H1 (cell line): ENCODE results near the gene FBXL5. TPM values are rescaled to one million over a fixed set of nuclear protein-coding genes. Genes with fewer than 3 reads are reported as not detected.

Experiments used
- CTCF ChIA-PET: fragments of 300-600 bp; sonication (Branson Sonifier 250); formaldehyde crosslinking; loops from one replicate; lab custom pipeline; 2021; ENCODE audit not compliant: partially characterized antibody; lab: Charles Lee
- POLR2A ChIA-PET: fragments of 300-600 bp; sonication (Branson Sonifier 250); formaldehyde crosslinking; loops from one replicate; lab custom pipeline; 2021; ENCODE audit warnings: inconsistent platforms; ENCODE audit not compliant: partially characterized antibody; lab: Charles Lee
- DNase-seq, 2 experiments: peaks; one replicate each; pipeline versions ENCODE4 v3.0.0 to v3.0.0-alpha.2; 2010 to 2022; ENCODE audit warnings: low spot score in 2 of 2, low read depth in 1 of 2, mixed read lengths in 1 of 2
- FAIRE-seq: peaks from 2 replicates; lab custom pipeline; 2011; peaks lifted over from hg19 to GRCh38; lab: Jason Lieb, UNC
- H2AFZ ChIP-seq: 2 replicates; pipeline ENCODE4 v1.8.1; 2012; ENCODE audit warnings: low read length, inconsistent platforms
- H2AK5ac ChIP-seq: 2 replicates; pipeline ENCODE4 v1.6.1; 2013; ENCODE audit warnings: low read depth, low read length
- H2BK120ac ChIP-seq: replicated peaks from 2 replicates; pipeline ENCODE3; 2013; ENCODE audit warnings: low read depth, low read length, inconsistent platforms
- H2BK12ac ChIP-seq: 2 replicates; pipeline ENCODE4 v1.6.1; 2013; ENCODE audit warnings: low read depth, low read length
- H2BK15ac ChIP-seq: 2 replicates; pipeline ENCODE4 v1.6.1; 2013; ENCODE audit warnings: low read length
- H2BK20ac ChIP-seq: 2 replicates; pipeline ENCODE4 v1.6.1; 2013; ENCODE audit warnings: low read length
- H2BK5ac ChIP-seq: 2 replicates; pipeline ENCODE4 v1.6.1; 2013; ENCODE audit warnings: low read depth, low read length
- H3K14ac ChIP-seq: 2 replicates; pipeline ENCODE4 v1.6.1; 2013; ENCODE audit warnings: inconsistent platforms; ENCODE audit not compliant: insufficient read length
- H3K18ac ChIP-seq: 2 replicates; pipeline ENCODE4 v1.6.1; 2013; ENCODE audit warnings: low read length; ENCODE audit errors: extremely low read depth
- H3K23ac ChIP-seq: 2 replicates; pipeline ENCODE4 v1.6.1; 2013; ENCODE audit warnings: inconsistent platforms; ENCODE audit not compliant: insufficient read length
- H3K23me2 ChIP-seq: 2 replicates; pipeline ENCODE4 v1.6.1; 2013; ENCODE audit warnings: low read depth, low read length
- H3K27ac ChIP-seq: 2 replicates; pipeline ENCODE4 v1.6.1; 2011; ENCODE audit warnings: low read depth, low read length, inconsistent platforms
- H3K27me3 ChIP-seq, 4 experiments: replicated peaks in 1 of 4; 1 replicate in 1 of 4; 2 replicates in 3 of 4; pipeline versions ENCODE4 v1.6.1 to v1.8.1; 2011 to 2013; ENCODE audit warnings: low read length in 3 of 4, mild to moderate bottlenecking in 3 of 4, inconsistent platforms in 2 of 4, mixed read lengths in 2 of 4, moderate library complexity in 1 of 4; ENCODE audit not compliant: control insufficient read depth in 3 of 4, insufficient read depth in 3 of 4; ENCODE audit errors: extremely low read depth in 1 of 4
- H3K36me3 ChIP-seq, 4 experiments: 2 replicates each; pipeline versions ENCODE4 v1.6.1 to v1.8.1; 2011 to 2013; ENCODE audit warnings: mild to moderate bottlenecking in 4 of 4, low read length in 3 of 4, moderate library complexity in 2 of 4, control low read depth in 1 of 4, inconsistent platforms in 1 of 4; ENCODE audit not compliant: insufficient read depth in 4 of 4, control insufficient read depth in 2 of 4
- H3K4ac ChIP-seq: replicated peaks from 2 replicates; pipeline ENCODE3; 2013; ENCODE audit warnings: low read length, low read depth, mixed read lengths, inconsistent platforms; ENCODE audit not compliant: insufficient read length
- H3K4me1 ChIP-seq, 4 experiments: replicated peaks in 1 of 4; 1 replicate in 1 of 4; 2 replicates in 3 of 4; pipeline versions ENCODE4 v1.6.1 to v1.8.1; 2011 to 2013; ENCODE audit warnings: low read length in 3 of 4, inconsistent platforms in 2 of 4, mixed read lengths in 1 of 4; ENCODE audit not compliant: insufficient read depth in 4 of 4, control insufficient read depth in 3 of 4
- H3K4me2 ChIP-seq, 2 experiments: 2 replicates each; pipeline versions ENCODE4 v1.6.1 to v1.8.1; 2011 to 2013; ENCODE audit warnings: low read depth in 2 of 2, low read length in 2 of 2, control low read depth in 1 of 2, inconsistent platforms in 1 of 2, mild to moderate bottlenecking in 1 of 2; ENCODE audit not compliant: insufficient read depth in 1 of 2
- H3K4me3 ChIP-seq, 4 experiments: fragments of 200-600, 300-600 bp in 1 of 4; sonication (generic), shearing (Covaris generic), sonication (Bioruptor Twin) in 1 of 4; 2 replicates each; pipeline versions ENCODE4 v1.5.1 to v1.8.1; 2011 to 2016; ENCODE audit warnings: low read length in 4 of 4, low read depth in 3 of 4, control low read depth in 2 of 4, inconsistent platforms in 2 of 4, mild to moderate bottlenecking in 2 of 4, mixed read lengths in 1 of 4, moderate library complexity in 1 of 4; ENCODE audit not compliant: insufficient read depth in 2 of 4; ENCODE audit errors: extremely low read depth in 1 of 4
- H3K56ac ChIP-seq: replicated peaks from 2 replicates; pipeline ENCODE3; 2013; ENCODE audit warnings: low read depth, mild to moderate bottlenecking, mixed read lengths, low read length, inconsistent platforms; ENCODE audit not compliant: insufficient read length
- H3K79me1 ChIP-seq: 2 replicates; pipeline ENCODE4 v1.6.1; 2013; ENCODE audit warnings: low read depth, low read length, control low read depth
- H3K79me2 ChIP-seq, 2 experiments: 2 replicates each; pipeline versions ENCODE4 v1.6.1 to v1.8.1; 2012 to 2013; ENCODE audit warnings: low read length in 2 of 2, mild to moderate bottlenecking in 2 of 2, inconsistent platforms in 1 of 2; ENCODE audit not compliant: insufficient read depth in 2 of 2, control insufficient read depth in 1 of 2
- H3K9ac ChIP-seq, 4 experiments: replicated peaks in 1 of 4; 1 replicate in 1 of 4; 2 replicates in 3 of 4; pipeline versions ENCODE4 v1.6.1 to v1.8.1; 2011 to 2013; ENCODE audit warnings: low read depth in 3 of 4, low read length in 3 of 4, control low read depth in 2 of 4, mild to moderate bottlenecking in 2 of 4, moderate library complexity in 2 of 4, inconsistent platforms in 1 of 4; ENCODE audit errors: extremely low read depth in 1 of 4
- H3K9me3 ChIP-seq, 2 experiments: 2 replicates each; pipeline versions ENCODE4 v1.6.1 to v1.8.1; 2012 to 2013; ENCODE audit warnings: mild to moderate bottlenecking in 2 of 2, moderate library complexity in 2 of 2, control low read depth in 1 of 2, inconsistent platforms in 1 of 2, low read depth in 1 of 2, low read length in 1 of 2, mixed read lengths in 1 of 2; ENCODE audit not compliant: insufficient read depth in 2 of 2
- H4K20me1 ChIP-seq, 2 experiments: replicated peaks in 1 of 2; 2 replicates each; pipeline versions ENCODE3 to v1.8.1; 2011 to 2013; ENCODE audit warnings: inconsistent platforms in 2 of 2, low read length in 2 of 2, mild to moderate bottlenecking in 1 of 2; ENCODE audit not compliant: insufficient read depth in 2 of 2, control insufficient read depth in 1 of 2
- H4K5ac ChIP-seq: 2 replicates; pipeline ENCODE4 v1.6.1; 2013; ENCODE audit warnings: low read length, low read depth, mixed read lengths, inconsistent platforms; ENCODE audit not compliant: insufficient read length
- H4K8ac ChIP-seq: 2 replicates; pipeline ENCODE4 v1.8.0; 2013; ENCODE audit warnings: mild to moderate bottlenecking, moderate library complexity, low read length, inconsistent platforms; ENCODE audit not compliant: insufficient read depth; ENCODE audit errors: extremely low read depth
- H4K91ac ChIP-seq: replicated peaks from 2 replicates; pipeline ENCODE3; 2013; ENCODE audit warnings: low read length, mixed read lengths, inconsistent platforms; ENCODE audit not compliant: insufficient read length
- POLR2AphosphoS5 ChIP-seq: IDR thresholded peaks from 2 replicates; pipeline ENCODE4 v1.6.1; 2011; ENCODE audit warnings: low read depth, low read length
- POU5F1 ChIP-seq: IDR thresholded peaks from 2 replicates; pipeline ENCODE4 v1.6.1; 2011; ENCODE audit warnings: low read depth, mild to moderate bottlenecking, low read length, moderate library complexity
- TBP ChIP-seq: IDR thresholded peaks from 2 replicates; pipeline ENCODE4 v1.6.1; 2011; ENCODE audit warnings: low read depth, low read length, improper control_type of control experiment
- WGBS, 2 experiments: shearing (Covaris generic) in 1 of 2; methylation state at CpG; one replicate each; pipeline versions ENCODE4 v1.1.6 to v1.1.7; 2013 to 2015; ENCODE audit warnings: low lambda C conversion rate in 2 of 2, mixed read lengths in 2 of 2, inconsistent platforms in 1 of 2, low coverage in 1 of 2, missing lambda C conversion rate in 1 of 2; ENCODE audit not compliant: insufficient replicate concordance in 2 of 2, insufficient coverage in 1 of 2, insufficient read length in 1 of 2; ENCODE audit errors: extremely low coverage in 1 of 2, missing lambda C conversion rate in 1 of 2; 5-methylcytosine and 5-hydroxymethylcytosine counted together
- polyA plus RNA-seq, 7 experiments: library from polyadenylated mRNA; depleted of rRNA in 3 of 7; stranded (reverse) in 5 of 7; unstranded in 2 of 7; fragments of >200 nt in 5 of 7; fragments of 200-250 nt in 2 of 7; gene quantifications; 1 replicate in 5 of 7; 2 replicates in 1 of 7; 4 replicates in 1 of 7; pipeline versions ENCODE4 v1.2.1 to v1.2.3, GENCODE V29; 2011 to 2013; ENCODE audit warnings: missing spikeins in 2 of 7, mixed read lengths in 2 of 7
- total RNA-seq: library from RNA; stranded (reverse); fragmentation: NEBNext Ultra II Directional; extraction: Animal tissue kit (Norgen Biotek cat#: 25700); gene quantifications from 2 replicates; pipeline ENCODE4 v1.2.1, GENCODE V29; 2021

FBXL5 gene
- total and polyA plus RNA-seq, 2 of the 8 experiments (the other 6 are each of a cell fraction or from before 2014, with no cell fraction given) = 34.6 to 62.7 TPM

GRCh38 chr4:15659768-15660570, 4.8 kb upstream of the FBXL5 start:
- H3K27me3 ChIP-seq = no peaks in the 10 kb centered on the region
- no peak overlapping the region for H4K5ac ChIP-seq
- peaks cover 6% of the 10 kb centered on the region; the same call in 1 of the 2 replicates for H3K23me2 ChIP-seq
- H2AK5ac ChIP-seq = no peak overlapping the region
- H3K56ac ChIP-seq = no peak overlapping the region
- H3K79me1 ChIP-seq = no peaks in the 10 kb centered on the region
- H3K4me3 ChIP-seq = no peak overlapping the region
- H2BK15ac ChIP-seq = no peak overlapping the region
- H3K36me3 ChIP-seq = peaks cover 0 to 3% (median 0%) of the 10 kb centered on the region in 4 experiments; a peak in 1 of 8 replicates
- 79% methylated on average over 5 of the region's 5 CpGs; no CpG with 5 or more reads in 1 of the 2 experiments for WGBS, 2 experiments
- H2BK120ac ChIP-seq = no peak overlapping the region
- no peak overlapping the region for H3K14ac ChIP-seq
- no peak overlapping the region for H3K18ac ChIP-seq
- no peaks in the 10 kb centered on the region for H3K9me3 ChIP-seq
- H4K8ac ChIP-seq = no peak overlapping the region
- H3K4ac ChIP-seq = no peak overlapping the region
- H3K4me2 ChIP-seq = no peak overlapping the region
- ChIA-PET POLR2A (interaction anchor here (0.8 to 2.4 kb wide), 3 partner anchors 10 to 22 kb away, joined by 3 to 8 read pairs (median 3); partner anchors contain the start of gene FAM200B), CTCF (interaction anchor here (0.6 to 1.4 kb wide), 3 partner anchors 11 to 22 kb away, joined by 3 to 5 read pairs (median 3); partner anchors contain the start of gene FAM200B)
- no peak overlapping the region for H4K91ac ChIP-seq
- H2AFZ ChIP-seq = no peak overlapping the region
- H2BK20ac ChIP-seq = no peak overlapping the region
- no peak overlapping the region for H3K27ac ChIP-seq
- FAIRE-seq = no peak
- H3K23ac ChIP-seq = no peak overlapping the region
- no peaks in the 10 kb centered on the region for H4K20me1 ChIP-seq
- H2BK5ac ChIP-seq = no peak overlapping the region
- H3K79me2 ChIP-seq = no peaks in the 10 kb centered on the region
- peaks cover 2 to 8% (median 4%) of the 10 kb centered on the region in 4 experiments; a peak in 5 of 7 replicates for H3K4me1 ChIP-seq
- DNase-seq = no peak
- no peak overlapping the region for H3K9ac ChIP-seq
- no peak overlapping the region for H2BK12ac ChIP-seq
- TF ChIP-seq POU5F1 = no peak
- TF ChIP-seq TBP = no peak
- no peak for TF ChIP-seq POLR2AphosphoS5
